ENCODE results near the gene PCYT2. TPM values are rescaled to one million over a fixed set of nuclear protein-coding genes. Genes with fewer than 3 reads are reported as not detected.

Gene PCYT2
- total and polyA plus RNA-seq, 10 of the 15 experiments (the other 5 are each of a cell fraction or from before 2014, with no cell fraction given), result 0.63 to 72.0 (median 45.0) TPM

GRCh38 chr17:81911969-81912368, 770 bp upstream of the PCYT2 start:
- Histone ChIP-seq H3K9me3 (replicated peaks; ENCODE audit: control insufficient read depth, insufficient read depth, low read length) (no peaks in the 10 kb centered on the region), H3K36me3 (ENCODE audit: control insufficient read depth in 2 of 2, insufficient read depth in 2 of 2, low read length in 1 of 2) (peaks cover 11 to 31% of the 10 kb centered on the region in 2 experiments), H3K27ac (ENCODE audit: control insufficient read depth, insufficient read depth) (no peak overlapping the region), H3K4me1 (ENCODE audit: control insufficient read depth, insufficient read depth, low read length) (peaks cover 10% of the 10 kb centered on the region), H3K4me2 (ENCODE audit: control insufficient read depth, insufficient read depth) (no peak overlapping the region), H3K79me2 (ENCODE audit: control insufficient read depth, insufficient read depth, low read length) (peaks cover 27% of the 10 kb centered on the region), H2AFZ (ENCODE audit: control insufficient read depth, low read depth, low read length) (no peak overlapping the region), H3K27me3 (replicated peaks in 1 of 2; ENCODE audit: control insufficient read depth in 2 of 2, insufficient read depth in 2 of 2, low read length in 1 of 2) (no peaks in the 10 kb centered on the region), H3K4me3 (no peak overlapping the region), H3K9ac (ENCODE audit: control insufficient read depth, insufficient read depth, low read length) (no peak overlapping the region), H4K20me1 (ENCODE audit: control insufficient read depth, insufficient read depth) (no peaks in the 10 kb centered on the region)
- FAIRE-seq, result no peak
- ChIA-PET SMC1A (ENCODE audit: uncharacterized antibody, unreplicated experiment) (interaction anchor here (1.1 kb wide), 1 partner anchor 16 kb away, joined by 3 read pairs; the partner anchor contains the start of gene MAFG), CTCF (no interaction called here), RAD21 (ENCODE audit: unreplicated experiment) (no interaction called here), POLR2A (interaction anchor here (2.4 kb wide), 1 partner anchor 18 kb away, joined by 13 read pairs; no protein-coding TSS in a partner anchor)
- DNase-seq (ENCODE audit: low read depth, low spot score), result no peak
- no TSS peak for BruUV-seq (replicated peaks)
- TF ChIP-seq SMAD5 (IDR thresholded peaks at IDR 0.05; ENCODE audit: low read depth) (no peak), SPI1 (IDR thresholded peaks at IDR 0.05; ENCODE audit: borderline replicate concordance, insufficient read depth, low read depth, low read length) (no peak), IKZF1 (conservative IDR thresholded peaks at IDR 0.05) (no peak), SMAD1 (IDR thresholded peaks at IDR 0.05; ENCODE audit: low read depth, partially characterized antibody) (no peak)
- WGBS (ENCODE audit: insufficient coverage, insufficient replicate concordance, low lambda C conversion rate, missing lambda C conversion rate), result 85% methylated on average over 19 of the region's 19 CpGs
- no peak for ATAC-seq
- in situ Hi-C loops (cut with MboI) (no loop called here), intact Hi-C loops (cut with micrococcal nuclease; ENCODE audit: unreplicated experiment) (no loop called here)

- peaks cover 5% of the 10 kb centered on the region; the same call in 1 of the 2 replicates for H3K4me1 ChIP-seq (ENCODE audit: control insufficient read depth, insufficient read depth, low read length)
- no TSS peak for BruUV-seq (replicated peaks)
- peak overlapping the region; percentile 74 for H3K4me2 ChIP-seq (ENCODE audit: control insufficient read depth, insufficient read depth)
- no peaks in the 10 kb centered on the region for H3K9me3 ChIP-seq (replicated peaks; ENCODE audit: control insufficient read depth, insufficient read depth, low read length)
- peak overlapping the region; percentile 95 for H3K4me3 ChIP-seq
- peaks cover 9 to 31% of the 10 kb centered on the region in 2 experiments for H3K36me3 ChIP-seq (ENCODE audit: control insufficient read depth in 2 of 2, insufficient read depth in 2 of 2, low read length in 1 of 2)
- H3K27me3 ChIP-seq (replicated peaks in 1 of 2; ENCODE audit: control insufficient read depth in 2 of 2, insufficient read depth in 2 of 2, low read length in 1 of 2), result no peaks in the 10 kb centered on the region
- DNase-seq (ENCODE audit: low read depth, low spot score) (no peak), FAIRE-seq (no peak), ATAC-seq (peak; percentile 34)
- in situ Hi-C loops (cut with MboI), result no loop called here
- ChIA-PET SMC1A (ENCODE audit: uncharacterized antibody, unreplicated experiment) (no interaction called here), CTCF (no interaction called here), POLR2A (interaction anchor here (2.4 kb wide), 1 partner anchor 17 kb away, joined by 13 read pairs; no protein-coding TSS in a partner anchor), RAD21 (ENCODE audit: unreplicated experiment) (interaction anchor here (1.0 kb wide), 1 partner anchor 17 kb away, joined by 3 read pairs; no protein-coding TSS in a partner anchor)
- H3K79me2 ChIP-seq (ENCODE audit: control insufficient read depth, insufficient read depth, low read length), result peaks cover 18% of the 10 kb centered on the region
- H3K9ac ChIP-seq (ENCODE audit: control insufficient read depth, insufficient read depth, low read length), result peak overlapping the region; percentile 64
- 2% methylated on average over 46 of the region's 55 CpGs for WGBS (ENCODE audit: insufficient coverage, insufficient replicate concordance, low lambda C conversion rate, missing lambda C conversion rate)
- H4K20me1 ChIP-seq (ENCODE audit: control insufficient read depth, insufficient read depth), result no peaks in the 10 kb centered on the region
- H2AFZ ChIP-seq (ENCODE audit: control insufficient read depth, low read depth, low read length), result peak overlapping the region; percentile 39
- intact Hi-C loops (cut with micrococcal nuclease; ENCODE audit: unreplicated experiment), result no loop called here
- H3K27ac ChIP-seq (ENCODE audit: control insufficient read depth, insufficient read depth), result peak overlapping the region; percentile 4; the same call in 1 of the 2 replicates
- TF ChIP-seq DPF2 (IDR thresholded peaks at IDR 0.05) (peak; percentile 45; the same call in 1 of the 2 replicates), RELA (IDR thresholded peaks at IDR 0.05; ENCODE audit: borderline replicate concordance, partially characterized antibody) (no peak), HSF1 (IDR thresholded peaks at IDR 0.05; ENCODE audit: low read depth, low read length) (no peak), PRDM15 (CRISPR knock-in tag; IDR thresholded peaks at IDR 0.05) (no peak), BACH1 (IDR thresholded peaks at IDR 0.05; ENCODE audit: borderline replicate concordance) (peak; percentile 35; the same call in 1 of the 2 replicates), HDGF (IDR thresholded peaks at IDR 0.05) (no peak)
These were observed 341 bp downstream of the PCYT2 start for GRCh38 chr17:81910840-81911276.

Measured in GM12878 (cell line).